DMS153 treated with DMSO at 0.1 percent for 48 hours (cell line): Measurements from ENCODE around the gene HSD11B1L.
"Not testable (repeated sequence)": the region's sequence is repeated elsewhere in the genome, so short reads cannot be mapped to it uniquely, and the experiment has no call there.

Source experiments
- DNase-seq: peaks from one replicate; lab custom pipeline; 2025; ENCODE audit not compliant: unreplicated experiment; lab: John Stamatoyannopoulos, UW

The HSD11B1L gene

GRCh38 chr19:5686647-5687359 lies 6.0 kb downstream of the HSD11B1L start:
- DNase-seq, result peak; percentile 84

GRCh38 chr19:5687360-5688198 lies 6.8 kb downstream of the HSD11B1L start:
- no peak for DNase-seq

- DNase-seq, result not testable (repeated sequence)
Observed at GRCh38 chr19:5688262-5688881, 7.5 kb downstream of the HSD11B1L start.

- peak; percentile 88 for DNase-seq
Observed at GRCh38 chr19:5690125-5690954, 9.5 kb downstream of the HSD11B1L start, which contains the start of gene RPL36. RPL36 (plus strand) TSS chr19:5690295; CDS start chr19:5690508, 213 bp downstream.

GRCh38 chr19:5690955-5691821 lies 10.4 kb downstream of the HSD11B1L start:
- no peak for DNase-seq

GRCh38 chr19:5691822-5692722 lies 11.2 kb downstream of the HSD11B1L start:
- no peak for DNase-seq

GRCh38 chr19:5692723-5693194 lies 11.9 kb downstream of the HSD11B1L start:
- DNase-seq, result no peak

GRCh38 chr19:5693195-5694166 lies 12.7 kb downstream of the HSD11B1L start:
- DNase-seq, result no peak

GRCh38 chr19:5694167-5694955 lies 13.5 kb downstream of the HSD11B1L start:
- DNase-seq, result no peak

GRCh38 chr19:5694956-5695648 lies 14.3 kb downstream of the HSD11B1L start:
- no peak for DNase-seq

- no peak for DNase-seq
Observed at GRCh38 chr19:5695649-5696195, 14.9 kb downstream of the HSD11B1L start.

- no peak for DNase-seq
Observed at GRCh38 chr19:5696196-5697021, 15.6 kb downstream of the HSD11B1L start.

- no peak for DNase-seq
Observed at GRCh38 chr19:5697022-5697889, 16.4 kb downstream of the HSD11B1L start.
